ENCODE results near the gene SAP30.

The SAP30 gene

DNA sequence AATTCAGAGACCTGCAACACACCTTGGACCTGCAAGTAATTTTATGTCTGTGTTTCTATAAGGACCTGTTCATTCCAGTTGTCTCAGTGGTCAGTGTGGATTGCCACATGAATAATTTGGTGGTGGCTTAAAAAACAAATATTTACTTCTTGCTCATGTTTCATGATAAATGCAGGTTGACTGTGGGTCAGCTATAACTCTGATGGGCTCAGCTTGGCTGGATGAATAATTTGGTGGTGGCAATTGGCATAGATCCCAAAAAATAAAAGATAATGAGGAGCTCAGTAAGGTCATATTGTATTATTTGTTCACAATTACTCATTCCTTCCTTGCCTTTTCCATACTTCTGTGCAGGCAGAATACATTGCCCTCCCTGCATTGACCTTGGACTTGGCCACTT lies 47.1 kb downstream of the SAP30 start:
- DNase-seq: no peak

DNA sequence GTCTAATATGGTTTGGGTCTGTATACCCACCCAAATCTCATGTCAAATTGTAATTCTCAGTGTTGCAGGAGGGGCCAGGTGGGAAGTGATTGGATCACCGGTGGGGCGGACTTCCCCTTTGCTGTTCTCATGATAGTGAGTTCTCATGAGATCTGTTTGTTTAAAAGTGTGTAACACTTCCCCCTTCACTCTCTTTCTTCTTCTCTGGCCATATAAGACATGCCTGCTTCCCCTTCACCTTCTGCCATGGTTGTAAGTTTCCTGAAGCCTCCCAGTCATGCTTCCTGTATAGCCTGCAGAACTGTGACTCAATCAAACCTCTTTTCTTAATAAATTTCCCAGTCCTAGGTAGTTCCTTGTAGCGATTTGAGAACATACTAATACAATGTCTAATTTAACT lies 47.9 kb downstream of the SAP30 start:
- no peak for DNase-seq

DNA sequence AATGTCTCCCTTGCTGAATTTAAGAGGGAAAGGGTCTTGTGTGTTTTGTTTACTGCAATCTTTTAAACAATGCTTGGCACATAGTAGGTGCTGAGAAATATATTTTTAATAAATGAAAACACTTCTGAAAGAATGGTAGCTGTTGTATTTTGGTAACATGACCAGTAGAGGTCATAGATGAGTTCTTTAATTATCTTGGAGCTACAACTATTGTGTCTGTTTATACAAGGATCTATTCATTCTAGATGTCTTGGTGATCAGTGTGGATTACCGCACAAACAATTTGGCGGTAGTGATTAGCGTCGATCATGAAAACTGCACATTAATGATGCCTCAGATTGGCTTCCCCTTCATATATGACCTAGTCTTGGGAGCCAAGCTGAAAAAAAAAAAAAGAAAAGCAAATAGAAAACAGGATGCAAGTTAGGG lies 49.6 kb downstream of the SAP30 start:
- peak; percentile 0 for DNase-seq

DNA sequence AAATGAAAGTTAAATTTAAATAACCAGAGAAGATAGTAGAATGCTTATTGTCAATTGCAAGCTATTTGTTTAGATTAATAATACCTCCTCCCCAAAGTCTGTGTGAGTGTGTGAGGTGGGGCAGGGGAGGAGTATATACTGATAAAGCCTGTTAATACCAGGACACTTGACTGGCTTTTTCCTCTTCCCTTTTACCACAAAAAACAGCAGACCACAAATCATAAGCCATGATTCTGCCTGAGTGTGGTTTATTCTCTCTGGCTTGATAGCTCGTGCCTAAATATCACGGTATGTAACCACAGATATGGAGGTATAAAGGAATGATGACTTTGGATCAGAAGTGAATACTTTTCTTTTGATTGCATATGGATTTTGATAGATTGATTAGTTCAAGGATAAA lies 50.0 kb downstream of the SAP30 start:
- no peak for DNase-seq

DNA sequence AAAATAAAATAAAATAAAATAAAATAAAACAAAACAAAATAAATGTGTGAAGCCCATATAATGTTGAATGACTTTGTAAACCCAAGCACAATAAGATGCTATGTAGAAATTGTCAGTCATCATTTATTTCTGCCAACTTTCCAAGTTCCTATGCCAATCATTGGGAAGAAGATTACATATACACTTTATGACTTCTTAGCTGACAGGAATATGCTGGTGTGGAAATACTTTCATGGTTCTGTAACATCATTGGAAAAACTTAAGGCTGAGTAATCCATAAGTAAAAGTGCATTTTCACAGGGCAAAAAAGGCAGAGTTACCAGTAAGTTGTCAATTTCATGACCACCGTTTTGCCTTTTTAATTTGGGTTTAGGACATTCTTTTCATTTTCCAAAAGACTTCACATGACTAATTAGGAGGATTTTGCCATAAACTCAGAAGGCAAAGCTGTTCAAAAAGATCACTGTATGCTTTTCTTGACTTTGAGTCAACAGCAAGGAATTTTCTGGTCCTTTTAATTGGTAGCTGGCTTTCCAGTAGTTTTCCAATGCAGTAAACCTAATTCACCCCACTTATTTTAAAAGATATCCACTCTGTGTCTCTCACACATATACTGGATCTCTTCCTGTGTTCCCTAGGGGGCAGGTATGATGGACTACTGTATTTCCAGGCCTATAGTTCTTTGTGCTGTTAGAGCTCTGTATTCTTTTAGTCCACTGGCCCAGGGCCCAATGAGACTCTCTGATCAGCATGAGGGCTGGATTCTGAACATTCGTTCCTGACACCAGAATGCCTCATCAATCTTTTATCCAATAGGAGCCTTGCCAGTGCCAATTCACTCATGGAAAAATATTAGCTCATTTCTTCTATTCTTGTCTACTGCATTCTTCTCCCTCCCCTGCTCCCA lies 54.4 kb downstream of the SAP30 start:
- DNase-seq: no peak

DNA sequence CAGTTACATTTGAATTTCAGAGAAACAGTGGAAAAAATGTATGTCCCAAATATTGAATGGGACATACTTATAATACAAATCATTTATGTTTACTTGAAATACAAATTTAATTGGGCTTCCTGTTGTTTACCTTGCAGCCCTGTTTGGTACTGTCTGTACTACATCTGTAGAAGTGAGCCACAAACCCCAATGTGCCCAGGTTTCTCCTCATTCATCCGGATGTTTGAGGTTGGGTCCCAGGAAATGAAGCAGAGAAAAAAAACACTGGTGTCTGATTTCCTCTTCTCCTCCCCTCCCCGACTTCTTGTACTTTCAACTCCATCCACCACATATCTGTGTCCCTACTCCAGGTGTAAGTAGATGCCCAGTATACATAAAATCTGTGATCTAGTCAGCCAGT lies 55.3 kb downstream of the SAP30 start:
- no peak for DNase-seq

Measured in DMS79 treated with DMSO at 0.1 percent for 48 hours (cell line).